ENCODE measurements around the gene COQ2.
"Not testable (repeated sequence)": the region's sequence is repeated elsewhere in the genome, so short reads cannot be mapped to it uniquely, and the experiment has no call there.

The COQ2 gene

GRCh38 chr4:83248486-83248885 is 36.1 kb downstream of the COQ2 start:
- no peak for DNase-seq (ENCODE audit: low spot score)

GRCh38 chr4:83247415-83248357 is 36.9 kb downstream of the COQ2 start:
- DNase-seq (ENCODE audit: low spot score), result no peak

- DNase-seq (ENCODE audit: low spot score), result no peak
These were observed 43.5 kb downstream of the COQ2 start for GRCh38 chr4:83241132-83241531.

- no peak for DNase-seq (ENCODE audit: low spot score)
These were observed 44.2 kb downstream of the COQ2 start for GRCh38 chr4:83240379-83240875.

- no peak for DNase-seq (ENCODE audit: low spot score)
These were observed 46.0 kb downstream of the COQ2 start for GRCh38 chr4:83238393-83239248.

GRCh38 chr4:83237591-83237990 is 47.0 kb downstream of the COQ2 start:
- DNase-seq (ENCODE audit: low spot score), result no peak

GRCh38 chr4:83235645-83236133 is 48.9 kb downstream of the COQ2 start:
- not testable (repeated sequence) for DNase-seq (ENCODE audit: low spot score)

- no peak for DNase-seq (ENCODE audit: low spot score)
These were observed 49.5 kb downstream of the COQ2 start for GRCh38 chr4:83234902-83235644.

GRCh38 chr4:83234387-83234786 is 50.2 kb downstream of the COQ2 start:
- DNase-seq (ENCODE audit: low spot score), result not testable (repeated sequence)

GRCh38 chr4:83232082-83232481 is 52.5 kb downstream of the COQ2 start:
- DNase-seq (ENCODE audit: low spot score), result no peak

GRCh38 chr4:83231620-83232076 is 53.0 kb downstream of the COQ2 start:
- no peak for DNase-seq (ENCODE audit: low spot score)

GRCh38 chr4:83230928-83231327 is 53.7 kb downstream of the COQ2 start:
- DNase-seq (ENCODE audit: low spot score), result no peak

- no peak for DNase-seq (ENCODE audit: low spot score)
These were observed 54.8 kb downstream of the COQ2 start for GRCh38 chr4:83229791-83230190.

- no peak for DNase-seq (ENCODE audit: low spot score)
These were observed 56.4 kb downstream of the COQ2 start for GRCh38 chr4:83228231-83228630.

- no peak for DNase-seq (ENCODE audit: low spot score)
These were observed 59.9 kb downstream of the COQ2 start for GRCh38 chr4:83224502-83225197.

GRCh38 chr4:83223781-83224180 is 60.8 kb downstream of the COQ2 start:
- no peak for DNase-seq (ENCODE audit: low spot score)

- no peak for DNase-seq (ENCODE audit: low spot score)
These were observed 62.6 kb downstream of the COQ2 start for GRCh38 chr4:83221897-83222441.

- no peak for DNase-seq (ENCODE audit: low spot score)
These were observed 65.0 kb downstream of the COQ2 start for GRCh38 chr4:83219344-83220331.
